Measurements from ENCODE around the gene ZBTB3. TPM values are rescaled to one million over a fixed set of nuclear protein-coding genes. Genes with fewer than 3 reads are reported as not detected.

ZBTB3 gene
- total and polyA plus RNA-seq, 2 of the 13 experiments (the other 11 are each of a cell fraction or from before 2014, with no cell fraction given): 3.4 to 5.2 TPM

- TF ChIP-seq, protein P1, sequence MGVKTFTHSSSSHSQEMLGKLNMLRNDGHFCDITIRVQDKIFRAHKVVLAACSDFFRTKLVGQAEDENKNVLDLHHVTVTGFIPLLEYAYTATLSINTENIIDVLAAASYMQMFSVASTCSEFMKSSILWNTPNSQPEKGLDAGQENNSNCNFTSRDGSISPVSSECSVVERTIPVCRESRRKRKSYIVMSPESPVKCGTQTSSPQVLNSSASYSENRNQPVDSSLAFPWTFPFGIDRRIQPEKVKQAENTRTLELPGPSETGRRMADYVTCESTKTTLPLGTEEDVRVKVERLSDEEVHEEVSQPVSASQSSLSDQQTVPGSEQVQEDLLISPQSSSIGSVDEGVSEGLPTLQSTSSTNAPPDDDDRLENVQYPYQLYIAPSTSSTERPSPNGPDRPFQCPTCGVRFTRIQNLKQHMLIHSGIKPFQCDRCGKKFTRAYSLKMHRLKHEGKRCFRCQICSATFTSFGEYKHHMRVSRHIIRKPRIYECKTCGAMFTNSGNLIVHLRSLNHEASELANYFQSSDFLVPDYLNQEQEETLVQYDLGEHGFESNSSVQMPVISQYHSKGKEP (CRISPR knock-in tag; IDR thresholded peaks at IDR 0.05): peak; percentile 78; the same call in 1 of the 2 replicates
- TF ChIP-seq ARID3A (IDR thresholded peaks at IDR 0.05; ENCODE audit: low read depth, low read length) (no peak), ZNF678 (CRISPR knock-in tag; IDR thresholded peaks at IDR 0.05) (peak; percentile 78; the same call in 1 of the 2 replicates), THAP11 (CRISPR knock-in tag; IDR thresholded peaks at IDR 0.05) (peak; percentile 85), AKNA (CRISPR knock-in tag; IDR thresholded peaks at IDR 0.05; ENCODE audit: borderline replicate concordance) (no peak), MIXL1 (CRISPR knock-in tag; IDR thresholded peaks at IDR 0.05) (0 out of 2 replicates have a peak, but pooled peaks have one; percentile 13), NCOA1 (CRISPR knock-in tag; IDR thresholded peaks at IDR 0.05) (no peak), SRSF1 (optimal IDR thresholded peaks at IDR 0.05; ENCODE audit: low read depth, low read length) (no peak), ZHX2 (IDR thresholded peaks at IDR 0.05; ENCODE audit: low read depth) (no peak), ZHX2 (CRISPR knock-in tag; IDR thresholded peaks at IDR 0.05; ENCODE audit: borderline replicate concordance) (peak; percentile 83; the same call in 1 of the 2 replicates), RAD51 (IDR thresholded peaks at IDR 0.05; ENCODE audit: borderline replicate concordance) (no peak), HMGA1 (CRISPR knock-in tag; conservative IDR thresholded peaks at IDR 0.05) (no peak), ZNF563 (CRISPR knock-in tag; IDR thresholded peaks at IDR 0.05) (peak; percentile 93; the same call in 1 of the 2 replicates), GABPA (IDR thresholded peaks at IDR 0.05; ENCODE audit: low read depth, low read length) (peak; percentile 56), GABPA (CRISPR knock-in tag; IDR thresholded peaks at IDR 0.05; ENCODE audit: low read depth) (peak; percentile 81), DPF2 (CRISPR knock-in tag; IDR thresholded peaks at IDR 0.05; ENCODE audit: borderline replicate concordance, low read depth) (no peak)
These were observed 26.6 kb downstream of the ZBTB3 start, which contains the start of gene HNRNPUL2 (continued) for GRCh38 chr11:62727165-62727871.
